HG02759 (cell line): ENCODE measurements around the gene CCSER1.
A peak's percentile ranks its signal among the peaks of the same experiment; 100 is the strongest.

Source experiments
- ATAC-seq: cut with Tn5 transposase; IDR thresholded peaks from one replicate; pipeline ENCODE4 v1.9.1; 2021; ENCODE audit warnings: mild to moderate bottlenecking, moderate library complexity; ENCODE audit not compliant: unreplicated experiment

CCSER1 gene

DNA sequence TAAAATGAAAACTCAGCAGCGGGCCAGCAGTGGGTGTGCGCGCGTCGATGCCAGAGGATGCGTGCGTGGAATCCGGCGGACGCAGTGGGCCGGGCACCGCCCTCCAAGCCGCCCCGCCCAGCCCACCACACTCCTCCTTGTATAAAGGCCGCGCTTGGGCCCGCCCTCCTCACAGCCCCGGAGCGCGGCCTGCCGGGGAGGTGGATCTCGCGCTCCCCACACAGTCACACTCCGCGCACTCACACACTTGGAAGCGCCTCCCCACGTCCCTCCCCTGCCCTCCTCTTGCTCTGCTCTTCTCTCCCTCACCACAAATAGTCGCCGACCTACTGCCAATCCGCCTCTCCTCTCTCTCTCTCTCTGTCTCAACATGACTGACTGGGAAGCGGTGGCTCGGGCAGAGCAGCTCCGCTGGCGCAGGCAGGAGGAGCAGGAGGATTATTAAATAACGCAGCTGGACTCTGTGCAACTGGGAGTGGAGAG lies at the start of gene CCSER1:
Gene CCSER1 (plus strand): TSS at position 172 of the 483 bp plus-strand sequence.
- peak; percentile 84 for ATAC-seq

DNA sequence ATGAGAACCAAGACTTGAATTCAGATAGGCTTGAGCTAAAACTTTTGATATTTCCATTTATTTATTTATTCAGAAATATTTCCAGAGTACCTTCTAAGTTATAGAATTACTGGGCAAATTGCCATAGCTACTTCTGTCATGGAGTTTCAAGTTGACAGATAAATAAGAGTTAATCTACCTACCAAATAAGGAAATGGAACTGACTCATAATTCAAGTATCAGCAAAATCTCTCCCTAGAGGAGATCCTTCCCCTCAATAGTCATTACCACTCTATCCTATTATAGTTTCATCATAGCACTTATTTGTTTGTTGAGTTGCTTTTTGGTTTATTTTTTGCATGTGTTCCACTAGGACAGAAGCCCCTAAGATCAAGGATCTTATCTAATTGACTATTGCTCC lies 48.8 kb upstream of the CCSER1 start:
- ATAC-seq = peak; percentile 74

- no peak for ATAC-seq
Measured at GRCh38 chr4:90080116-90080515, 47.1 kb upstream of the CCSER1 start.

DNA sequence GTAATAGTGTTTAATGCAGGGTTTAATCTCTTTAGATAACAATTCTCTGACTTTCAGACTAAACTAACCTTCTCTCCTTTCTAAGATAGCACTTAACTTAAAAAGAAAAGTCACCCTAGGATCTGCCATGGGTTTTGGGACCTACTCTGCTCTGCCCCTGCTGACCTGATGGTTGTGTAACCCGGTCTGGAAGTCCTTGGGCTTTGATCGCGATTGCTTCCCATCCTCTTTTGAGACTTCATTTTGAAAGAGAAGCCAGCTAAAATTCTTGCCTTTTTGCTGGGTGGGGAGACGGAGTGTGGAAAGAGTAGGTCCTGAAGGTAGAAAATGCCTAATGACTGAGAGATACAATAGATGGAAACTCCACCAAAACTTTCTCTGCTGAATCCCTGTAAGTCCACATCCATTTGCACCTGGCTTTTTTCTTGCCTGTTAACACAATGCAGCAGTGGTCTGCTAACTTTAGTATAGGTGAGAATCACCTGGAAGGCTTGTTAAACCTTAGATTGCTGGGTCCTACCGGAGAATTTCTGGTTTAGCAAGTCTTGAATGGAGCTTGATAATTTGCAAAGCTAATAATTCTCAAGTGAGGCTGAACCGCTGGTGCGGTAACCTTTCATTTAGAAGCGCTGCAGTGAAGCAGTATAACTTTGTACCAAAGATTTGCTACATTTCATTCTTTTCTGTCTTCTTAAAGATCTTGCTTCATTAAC lies 45.6 kb upstream of the CCSER1 start:
- no peak for ATAC-seq

DNA sequence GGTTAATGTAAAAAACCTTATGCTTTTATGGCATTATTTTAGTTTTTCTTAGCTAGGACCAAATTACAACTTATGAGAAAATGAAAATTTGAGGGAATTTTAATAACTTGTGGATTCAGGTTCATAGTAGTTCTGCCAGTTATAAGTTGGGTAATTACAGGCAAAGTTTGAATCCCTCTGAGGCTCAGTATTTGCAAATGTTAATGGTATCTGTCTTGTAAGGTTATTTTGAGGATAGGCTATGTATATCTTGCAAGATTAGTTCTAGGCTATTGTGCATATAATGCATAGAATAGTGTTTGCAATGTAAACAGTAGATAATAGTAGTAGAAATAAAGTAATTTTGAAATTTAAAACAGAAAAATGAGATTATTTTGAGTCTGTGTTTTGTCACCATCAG lies 44.7 kb upstream of the CCSER1 start:
- no peak for ATAC-seq

GRCh38 chr4:90084277-90084966 lies 42.8 kb upstream of the CCSER1 start:
- ATAC-seq = no peak

DNA sequence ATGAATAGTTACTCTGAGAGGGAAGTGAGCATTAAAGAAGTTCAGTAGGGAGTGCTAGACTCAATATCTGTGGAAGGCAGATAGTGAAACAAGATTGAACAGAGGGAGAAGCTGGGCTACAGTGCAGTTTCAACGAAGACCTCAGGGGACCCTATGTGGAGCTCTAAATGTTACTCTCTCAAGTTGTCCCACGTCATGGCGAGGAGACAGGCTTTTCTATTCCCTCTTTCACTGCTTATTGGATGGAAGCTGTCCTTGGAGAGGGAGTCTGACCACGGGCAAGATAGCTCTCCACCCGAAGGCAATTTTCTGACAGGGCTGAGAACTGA lies 42.3 kb upstream of the CCSER1 start:
- ATAC-seq = no peak

GRCh38 chr4:90093526-90093925 lies 33.7 kb upstream of the CCSER1 start:
- no peak for ATAC-seq

DNA sequence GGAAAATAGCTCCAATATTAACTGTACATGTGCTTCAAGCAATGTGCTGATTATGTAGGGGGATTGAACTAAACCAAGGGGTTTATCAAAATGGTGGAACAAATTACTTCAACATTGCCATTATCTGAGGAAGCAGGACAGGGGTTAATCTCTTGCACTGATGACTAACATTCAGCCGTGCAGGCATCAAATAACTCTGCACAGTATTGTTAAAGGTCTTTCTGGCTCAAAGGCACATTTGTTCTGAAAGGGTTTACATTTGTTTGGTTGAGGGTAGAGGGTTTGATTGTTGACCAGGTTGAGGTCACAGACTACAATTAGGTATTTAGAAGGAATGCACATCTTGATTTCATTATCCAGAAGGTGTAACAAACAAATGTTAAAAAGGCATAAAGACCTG lies 32.2 kb upstream of the CCSER1 start:
- no peak for ATAC-seq

- peak; percentile 79 for ATAC-seq
Measured at GRCh38 chr4:90099812-90100211, 27.4 kb upstream of the CCSER1 start.

DNA sequence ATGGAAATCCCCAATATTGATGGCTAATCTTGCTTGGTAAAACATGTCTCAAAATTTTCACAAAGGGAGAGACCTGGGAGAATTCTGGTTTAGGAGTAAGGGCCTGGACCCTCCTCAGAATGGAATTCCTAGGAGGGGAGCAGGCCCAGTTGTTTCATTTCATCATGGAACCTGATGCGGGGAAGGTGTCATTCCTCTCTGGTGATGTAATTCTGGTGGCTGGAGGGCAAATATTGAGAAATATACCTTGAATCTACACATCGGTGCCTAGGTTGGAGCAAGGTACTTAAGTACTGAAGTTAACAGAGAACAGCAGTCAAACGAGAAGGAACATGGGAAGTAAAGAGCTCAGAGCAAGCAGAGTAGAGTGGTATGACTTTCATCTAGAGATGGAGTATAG lies 23.2 kb upstream of the CCSER1 start:
- ATAC-seq = no peak

DNA sequence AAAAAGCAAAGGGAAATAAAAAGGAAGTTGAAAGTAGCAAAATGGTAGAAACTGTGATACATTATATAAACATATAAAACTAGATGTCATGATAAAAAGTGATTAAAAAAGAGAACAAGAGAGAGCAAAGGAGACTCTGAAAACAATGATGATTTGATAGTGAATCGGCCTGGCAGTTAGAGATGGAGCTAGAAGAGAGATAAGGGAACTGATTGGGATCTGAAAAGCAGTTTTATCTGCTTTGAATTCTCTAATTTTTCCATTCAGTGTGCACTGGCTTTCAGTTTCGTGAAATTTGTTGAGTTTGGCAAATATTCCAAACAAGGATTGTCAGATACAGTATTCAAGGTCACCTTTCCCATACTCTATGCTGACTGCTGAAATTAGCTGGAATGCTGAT lies 21.9 kb upstream of the CCSER1 start:
- no peak for ATAC-seq

GRCh38 chr4:90112715-90113114 lies 14.5 kb upstream of the CCSER1 start:
- no peak for ATAC-seq

DNA sequence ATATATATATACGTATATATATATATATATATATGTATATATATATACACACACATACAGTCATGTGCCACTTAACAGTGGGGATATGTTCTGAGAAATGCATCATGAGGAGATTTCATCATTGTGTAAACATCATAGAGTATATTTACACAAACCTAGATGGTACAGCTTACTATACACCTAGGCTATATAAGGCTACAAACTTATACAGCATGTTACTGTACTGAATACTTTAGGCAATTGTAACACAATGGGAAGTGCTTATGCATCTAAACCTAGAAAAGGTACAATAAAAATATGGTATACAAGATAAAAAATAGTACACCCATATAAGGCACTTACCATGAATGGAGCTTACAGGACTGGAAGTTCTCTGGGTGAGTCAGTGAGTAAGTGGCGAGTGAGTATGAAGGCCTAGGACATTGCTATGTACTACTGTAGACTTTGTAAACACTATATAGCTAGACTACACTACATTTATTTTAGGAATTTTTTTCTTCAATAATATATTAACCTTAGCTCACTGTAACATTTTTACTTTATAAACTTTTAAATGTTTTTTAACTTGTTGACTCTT lies 13.2 kb upstream of the CCSER1 start:
- ATAC-seq = no peak

DNA sequence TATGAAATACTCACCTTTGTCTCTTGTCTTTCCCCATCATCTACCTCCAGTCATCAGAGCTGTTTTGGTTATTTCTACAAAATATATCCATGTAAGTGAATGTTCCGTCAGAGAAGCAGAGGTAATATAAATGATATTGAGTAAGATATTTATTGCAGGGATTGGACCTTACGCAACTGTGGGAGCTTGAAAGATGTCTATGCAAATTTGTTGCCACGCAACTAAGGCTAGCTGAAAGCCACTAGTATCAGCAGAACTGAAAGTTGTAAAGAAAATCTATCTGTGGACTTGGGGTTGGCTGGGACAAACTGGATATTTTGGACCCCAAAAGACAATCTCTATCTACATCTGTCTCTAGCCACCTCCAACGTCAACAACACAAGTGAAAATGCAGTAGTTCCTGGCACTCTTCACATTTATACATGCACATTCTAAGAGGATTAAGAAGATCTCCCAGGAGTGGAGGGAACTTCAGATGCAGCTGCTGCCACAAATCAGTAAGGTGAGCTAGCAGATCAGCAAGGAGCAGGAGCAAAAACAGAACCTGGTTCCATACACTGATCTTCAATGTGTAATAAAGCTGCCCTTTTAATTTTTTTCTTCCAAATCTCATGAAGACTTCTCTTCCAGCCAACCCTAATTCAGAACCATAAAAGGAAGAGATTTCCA lies 8.5 kb upstream of the CCSER1 start:
- ATAC-seq = peak; percentile 59

- no peak for ATAC-seq
Measured at GRCh38 chr4:90120037-90120436, 7.2 kb upstream of the CCSER1 start.

GRCh38 chr4:90120815-90121214 lies 6.4 kb upstream of the CCSER1 start:
- ATAC-seq = no peak

DNA sequence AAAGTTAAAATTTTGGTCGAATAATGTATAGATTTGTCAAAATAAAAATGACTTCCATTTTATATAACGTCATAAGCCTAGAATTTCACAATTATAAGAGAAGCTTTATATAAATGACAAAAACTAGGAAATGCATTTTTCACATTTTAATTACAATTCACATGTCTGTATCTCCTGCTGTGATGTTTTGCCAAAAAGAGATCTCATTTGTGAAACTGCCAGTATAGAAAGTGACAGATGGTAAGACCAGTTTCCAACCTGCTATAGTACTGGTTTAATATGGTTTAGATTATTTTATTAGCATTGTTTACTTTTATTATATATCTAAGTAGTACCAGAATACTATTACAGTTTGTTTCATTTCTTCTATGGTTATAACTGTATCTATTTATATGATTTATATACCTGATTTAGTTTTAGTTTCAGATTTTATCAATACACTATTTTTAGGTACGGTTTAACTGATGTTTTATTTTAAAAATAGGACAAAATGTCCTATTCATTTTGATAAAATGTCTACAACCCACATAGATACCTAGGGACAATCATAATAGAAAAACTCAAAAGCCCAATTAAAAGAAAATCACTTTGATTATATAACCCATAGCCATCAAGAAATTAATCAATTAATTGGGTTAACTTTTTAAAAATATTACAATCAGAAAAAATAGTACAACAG lies 5.4 kb upstream of the CCSER1 start:
- no peak for ATAC-seq

DNA sequence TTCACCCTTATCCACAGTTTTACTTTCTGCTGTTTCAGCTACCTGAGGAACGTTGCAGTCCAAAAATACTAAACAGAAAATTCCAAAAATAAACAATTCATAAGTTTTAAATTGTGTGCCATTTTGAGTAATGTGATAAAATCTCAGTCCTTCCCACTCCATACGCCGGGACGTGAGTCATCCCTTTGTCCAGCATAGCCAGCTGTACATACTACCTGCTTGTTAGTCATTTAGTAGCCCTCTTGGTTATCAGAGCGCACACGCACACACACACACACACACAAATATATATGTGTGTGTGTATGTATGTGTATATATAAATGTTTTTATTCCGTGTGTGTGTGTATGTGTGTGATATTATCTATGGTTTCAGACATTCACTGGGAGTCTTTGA lies 4.8 kb upstream of the CCSER1 start:
- no peak for ATAC-seq

- no peak for ATAC-seq
Measured at GRCh38 chr4:90124276-90124675, 2.9 kb upstream of the CCSER1 start.

DNA sequence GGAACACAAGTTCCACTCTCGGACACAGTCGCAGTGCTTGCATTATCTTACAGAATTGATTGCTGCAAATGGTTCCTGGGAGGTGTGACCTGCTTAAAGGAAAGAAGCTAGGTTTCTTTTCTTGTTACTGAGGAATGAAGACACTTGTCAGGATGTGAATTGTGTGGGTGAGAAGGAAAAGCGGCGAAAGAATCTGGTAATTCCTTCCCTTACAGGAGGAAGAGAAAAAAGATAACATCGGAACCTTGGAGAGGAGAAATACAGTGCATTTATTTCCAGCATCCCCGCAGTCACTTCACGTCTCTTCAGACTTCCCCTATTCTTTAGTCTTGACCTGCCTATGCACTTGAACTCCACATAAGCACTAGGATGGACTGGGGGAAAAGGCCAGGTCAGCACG lies 389 bp upstream of the CCSER1 start:
- ATAC-seq = no peak
